Upper lobe of left lung (tissue), 4 donors: ENCODE results near the gene HCN3.

Experiments used
- CTCF ChIP-seq, 6 experiments: fragments of 450-650 bp in 4 of 6; fragments of 200-600 bp in 2 of 6; sonication (generic) in 2 of 6; IDR thresholded peaks; one replicate each; pipeline ENCODE4 v1.5.1; 2016 to 2019; ENCODE audit warnings: antibody characterized with exemption in 6 of 6
- POLR2A ChIP-seq, 4 donors: fragments of 450-650 bp; IDR thresholded peaks; one replicate each; pipeline ENCODE4 v1.5.1; 2016 to 2017; ENCODE audit warnings: antibody characterized with exemption in 4 of 4, mild to moderate bottlenecking in 2 of 4
- POLR2AphosphoS5 ChIP-seq, 2 donors: sonication (generic); formaldehyde crosslinking; IDR thresholded peaks; one replicate each; pipeline ENCODE4 v1.5.1; 2017; ENCODE audit warnings: antibody characterized with exemption in 2 of 2

DNA sequence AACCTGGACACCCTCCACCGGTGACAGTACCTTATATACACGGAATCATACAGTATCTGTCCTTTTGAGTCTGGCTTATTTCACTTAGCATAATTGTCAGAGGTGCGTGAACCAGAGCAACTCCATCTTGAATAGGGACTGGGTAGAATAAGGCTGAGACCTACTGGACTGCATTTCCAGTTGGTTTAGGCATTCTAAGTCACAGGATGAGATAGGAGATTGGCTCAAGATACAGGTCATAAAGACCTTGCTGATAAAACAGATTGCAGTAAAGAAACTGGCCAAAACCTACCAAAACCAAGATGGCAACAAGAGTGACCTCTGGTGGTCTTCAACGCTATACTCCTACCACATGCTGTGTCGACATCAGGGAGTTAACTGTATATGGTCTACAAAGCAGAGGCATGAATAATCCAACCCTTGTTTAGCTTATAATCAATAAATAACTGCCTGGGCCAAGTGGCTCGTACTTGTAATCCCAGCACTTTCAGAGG is 30.0 kb downstream of the HCN3 start:
- TF ChIP-seq CTCF (IDR thresholded peaks at IDR 0.05) (peak in 2 of 6 experiments; percentile 29 to 31), POLR2A (IDR thresholded peaks at IDR 0.05) (no peak), POLR2AphosphoS5 (IDR thresholded peaks at IDR 0.05) (no peak)
